ENCODE results near the gene GOPC.
A peak's percentile ranks its signal among the peaks of the same experiment; 100 is the strongest.
"Not testable (repeated sequence)": the region's sequence is repeated elsewhere in the genome, so short reads cannot be mapped to it uniquely, and the experiment has no call there.

The GOPC gene

GRCh38 chr6:117602151-117602898 is at the start of gene GOPC:
Gene GOPC, minus strand, starts transcription at chr6:117602511. Its CDS starts 223 bp downstream, at chr6:117602288.
- peak; percentile 94 for DNase-seq

DNA sequence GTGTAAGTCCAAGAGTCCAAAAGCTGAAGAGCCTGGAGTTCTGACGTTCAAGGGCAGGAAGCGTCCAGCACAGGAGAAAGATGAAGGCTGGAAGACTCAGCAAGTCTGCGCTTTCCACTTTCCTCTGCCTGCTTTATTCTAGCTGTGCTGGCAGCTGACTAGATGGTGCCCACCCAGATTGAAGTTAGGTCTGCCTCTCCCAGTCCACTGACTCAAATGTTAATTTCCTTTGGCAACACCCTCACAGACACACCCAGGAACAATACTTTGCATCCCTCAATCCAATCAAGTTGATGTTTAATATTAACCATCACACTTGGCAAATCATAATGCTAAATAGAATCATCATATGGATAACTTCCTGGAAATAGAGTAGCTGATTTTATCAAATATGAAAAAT is 49.7 kb upstream of the GOPC start:
- not testable (repeated sequence) for DNase-seq

DNA sequence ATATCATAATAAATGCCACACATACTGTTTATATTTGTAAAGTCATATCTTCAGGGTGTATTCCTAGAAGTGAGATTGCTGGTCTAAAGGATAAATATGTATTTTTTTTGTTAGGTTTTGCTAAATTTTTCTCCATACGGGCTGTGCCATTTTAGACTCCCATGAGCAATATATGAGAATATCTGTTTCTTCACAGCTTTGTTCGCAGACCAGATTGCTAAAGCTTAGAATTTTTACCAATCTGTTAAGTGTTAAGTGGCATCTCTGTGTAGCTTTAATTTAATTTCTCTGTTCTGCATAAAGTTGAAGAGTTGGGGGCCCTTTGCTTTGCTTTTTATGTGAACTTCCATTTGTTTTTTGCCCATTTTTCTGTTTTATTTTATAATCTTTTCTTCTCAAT is 40.7 kb upstream of the GOPC start:
- DNase-seq, result no peak

DNA sequence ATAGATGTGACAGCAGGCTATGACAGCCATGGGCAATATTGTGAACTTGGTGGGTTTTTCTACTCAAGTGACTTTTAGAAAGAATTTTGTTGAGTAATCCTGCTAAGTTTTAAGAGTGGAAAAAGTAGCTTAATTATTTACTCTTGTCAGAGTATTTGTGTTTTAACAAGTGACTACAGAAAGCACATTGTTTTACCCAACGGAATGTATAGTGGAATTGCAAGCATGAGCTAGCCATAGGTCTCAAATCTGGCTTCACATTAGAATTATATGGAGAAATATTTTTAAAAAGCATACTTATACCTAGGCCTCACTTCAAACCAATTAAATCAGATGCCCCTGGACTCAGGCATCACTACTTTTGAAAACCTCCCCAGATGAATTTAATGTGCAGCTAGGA is 35.5 kb upstream of the GOPC start:
- DNase-seq, result no peak

DNA sequence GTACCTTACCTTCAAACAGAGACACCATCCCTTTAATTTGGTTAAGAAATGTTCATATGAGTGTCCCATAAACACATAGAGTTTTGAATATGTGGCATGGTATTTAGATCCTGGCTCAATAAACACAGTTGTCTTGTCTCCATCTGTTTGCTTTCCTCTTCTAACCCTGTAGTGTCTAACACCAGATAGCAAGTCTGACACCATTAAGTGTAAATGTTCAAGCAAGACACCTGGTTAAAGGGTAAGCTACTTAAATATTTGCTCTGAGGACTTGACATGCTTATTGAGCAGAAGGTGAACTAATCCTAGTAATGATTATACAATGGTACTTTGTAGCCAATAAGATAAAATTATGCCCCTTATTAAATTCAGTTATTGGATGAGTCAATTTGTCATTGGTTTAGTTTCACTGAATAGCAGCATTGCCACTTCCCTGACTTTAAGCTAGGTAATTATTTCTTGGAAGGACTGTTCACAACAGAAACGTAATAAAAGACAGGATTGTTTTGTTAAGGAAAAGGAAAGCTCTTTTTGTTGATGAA is 26.9 kb upstream of the GOPC start:
- no peak for DNase-seq

DNA sequence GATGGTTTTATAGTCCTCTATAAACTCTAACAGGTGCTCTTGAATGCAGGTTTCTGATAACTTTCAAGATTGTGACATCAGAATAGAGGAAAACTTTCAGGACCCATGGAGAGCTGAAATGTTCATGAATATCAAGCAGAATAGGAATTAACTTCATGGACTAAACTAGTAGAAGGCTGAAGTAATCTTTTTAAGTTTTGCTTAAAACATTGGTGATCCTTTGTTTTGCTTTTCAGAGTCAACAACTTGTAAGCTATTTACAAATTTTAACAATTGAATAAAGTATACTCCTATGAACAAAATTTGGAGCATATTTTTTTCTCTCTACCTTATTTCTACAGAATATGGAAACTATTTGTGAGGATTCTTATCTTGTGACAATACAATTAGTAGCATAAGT is 25.2 kb upstream of the GOPC start:
- no peak for DNase-seq

DNA sequence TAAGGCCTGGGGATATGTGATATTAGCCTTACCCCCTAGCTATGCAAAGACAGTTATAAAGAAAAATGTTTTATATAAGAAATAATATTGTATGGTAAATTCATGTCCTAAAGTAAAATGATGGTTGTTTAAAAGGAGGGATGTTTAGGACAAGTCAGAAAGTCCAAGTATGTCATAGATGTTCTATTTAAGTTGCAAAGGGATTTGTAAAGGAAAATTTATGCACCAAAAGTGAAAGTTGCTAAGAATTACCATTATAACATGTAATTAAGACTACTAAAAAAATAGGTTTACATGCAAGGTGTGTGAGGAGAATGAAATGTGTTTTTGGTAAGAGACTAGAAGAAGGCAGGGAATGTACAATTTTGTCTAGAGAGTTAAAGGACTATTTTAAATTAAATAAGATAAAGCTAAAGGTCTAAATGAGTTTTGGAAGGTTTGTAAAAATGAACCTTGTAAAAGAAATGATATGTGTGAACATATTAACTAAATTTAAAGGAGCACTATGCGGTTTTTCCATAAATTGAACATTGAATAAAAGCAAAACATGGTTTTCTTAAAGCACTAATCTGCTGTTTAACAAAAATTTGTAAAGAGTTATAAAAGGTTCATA is 22.7 kb upstream of the GOPC start:
- DNase-seq, result no peak

DNA sequence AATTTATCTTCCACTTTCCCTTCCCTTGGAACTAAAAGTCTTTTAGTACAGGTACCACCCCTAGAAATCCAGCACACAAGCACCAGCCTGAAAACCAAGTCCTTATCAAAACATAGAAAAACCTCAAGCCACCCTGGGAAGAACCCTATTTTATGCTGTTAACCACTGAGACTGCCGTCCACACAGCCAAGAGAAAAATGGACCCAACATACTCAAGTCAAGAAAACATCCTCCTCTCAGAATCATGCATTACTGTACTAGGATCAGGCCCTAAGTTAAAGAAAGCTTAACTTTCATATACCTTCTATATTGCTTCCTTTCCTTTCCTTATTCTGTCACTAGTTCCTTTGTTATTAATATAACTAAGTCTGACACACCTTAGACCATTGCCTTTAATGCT is 16.9 kb upstream of the GOPC start:
- no peak for DNase-seq

DNA sequence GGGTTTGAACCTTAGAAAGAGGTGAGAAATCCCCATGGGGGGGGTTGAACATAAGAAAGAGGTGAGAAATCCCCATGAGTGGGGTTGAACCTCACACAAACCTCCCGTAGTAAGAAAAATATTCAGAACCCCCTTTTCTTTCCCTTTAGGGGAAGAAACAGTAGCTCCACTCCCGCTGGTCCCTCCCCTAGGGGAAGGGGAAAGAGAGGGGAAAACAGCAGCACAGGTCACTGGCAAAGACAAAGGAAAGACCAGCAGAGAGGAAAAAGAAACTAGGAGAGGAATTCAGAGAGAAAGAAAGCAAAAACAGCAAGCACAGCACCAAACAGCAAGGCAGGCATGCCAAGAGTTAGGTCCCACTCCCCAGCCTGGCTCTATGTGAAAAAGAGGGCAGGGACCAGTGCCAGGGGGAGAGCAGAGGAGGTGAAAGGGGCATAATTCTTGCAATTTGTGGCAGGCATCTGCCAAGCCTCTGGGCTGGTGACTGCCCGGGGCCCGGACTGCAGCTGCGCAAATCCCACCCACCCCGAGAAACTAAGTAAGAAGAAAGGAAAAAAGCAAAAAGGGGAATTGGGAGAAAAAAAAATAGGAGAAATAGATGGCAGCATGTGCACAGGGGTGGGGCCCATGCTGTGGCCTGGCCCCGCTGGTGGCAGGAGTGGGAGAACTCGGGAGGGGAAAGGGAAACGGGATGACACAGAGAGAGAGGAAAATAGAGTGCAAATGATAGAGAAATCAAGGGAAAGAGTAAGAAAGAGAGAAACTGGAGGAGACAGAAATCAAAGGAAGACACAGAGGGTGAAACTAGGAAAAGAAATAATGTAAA is 15.1 kb upstream of the GOPC start:
- DNase-seq, result no peak

- peak; percentile 27 for DNase-seq
Observed at GRCh38 chr6:117616391-117617209, 14.3 kb upstream of the GOPC start.

DNA sequence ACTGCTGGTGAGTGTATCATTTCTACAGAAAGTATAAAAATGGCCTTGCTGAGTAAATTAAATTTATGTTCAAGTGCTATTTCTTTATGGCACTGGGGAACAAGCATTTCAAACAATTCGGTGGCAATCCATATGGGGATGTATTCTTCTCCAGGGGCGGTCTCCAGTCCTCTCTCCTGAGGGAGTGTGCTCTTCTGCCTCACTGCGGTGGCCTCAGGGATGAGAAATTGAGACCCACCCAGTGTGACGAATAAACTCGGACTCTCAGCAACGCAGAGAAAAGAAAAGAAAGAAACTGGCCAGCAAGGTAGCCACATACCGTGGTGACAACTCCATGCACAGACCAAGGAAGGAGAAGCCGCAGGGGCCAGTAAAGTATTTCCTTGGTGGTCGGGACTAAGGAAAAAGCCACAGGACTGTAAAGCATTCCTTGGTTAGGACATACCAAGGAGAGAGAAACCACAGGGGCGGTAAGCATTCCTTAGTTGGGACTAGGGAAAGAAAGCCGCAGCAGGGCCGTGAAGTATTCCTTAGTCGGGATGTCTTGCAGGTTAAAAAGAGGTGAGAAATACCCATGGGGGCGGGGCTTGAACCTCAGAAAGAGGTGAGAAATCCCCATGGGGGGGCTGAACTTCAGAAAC is 13.6 kb upstream of the GOPC start:
- no peak for DNase-seq

- DNase-seq, result no peak
Observed at GRCh38 chr6:117613920-117614560, 11.7 kb upstream of the GOPC start.

- no peak for DNase-seq
Observed at GRCh38 chr6:117607511-117607910, 5.2 kb upstream of the GOPC start.

DNA sequence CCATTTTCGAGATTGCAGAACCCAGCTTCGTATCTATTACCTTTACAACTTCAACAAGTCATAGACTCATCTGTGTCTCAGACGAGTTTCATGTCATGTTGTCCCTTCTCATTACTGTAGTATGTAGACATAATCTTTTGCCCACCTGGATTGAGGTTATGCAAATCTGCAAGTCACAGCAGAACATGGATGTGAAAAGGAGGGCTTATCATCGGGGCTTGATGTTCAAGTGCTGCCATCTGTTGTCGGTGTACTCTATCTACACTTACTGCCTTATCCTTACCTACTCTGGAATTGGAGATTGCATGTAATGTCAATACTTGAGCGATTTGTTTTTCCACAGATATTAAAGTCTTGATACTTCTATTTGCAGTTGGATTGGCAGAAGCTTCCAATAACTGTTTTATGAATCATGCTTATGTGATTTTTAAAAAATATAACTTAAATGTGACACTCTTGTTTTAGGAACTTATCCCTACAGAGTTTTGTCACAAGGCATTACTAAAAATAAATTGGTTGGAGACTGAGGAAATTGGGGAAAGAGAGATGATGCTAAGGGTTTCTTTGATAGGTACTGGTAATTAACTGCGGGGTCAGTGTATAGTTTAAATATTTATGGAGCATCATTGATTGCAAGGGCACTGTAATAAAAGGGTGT is 3.0 kb upstream of the GOPC start:
- DNase-seq, result peak; percentile 48

- no peak for DNase-seq
Observed at GRCh38 chr6:117603821-117604220, 1.5 kb upstream of the GOPC start.

DNA sequence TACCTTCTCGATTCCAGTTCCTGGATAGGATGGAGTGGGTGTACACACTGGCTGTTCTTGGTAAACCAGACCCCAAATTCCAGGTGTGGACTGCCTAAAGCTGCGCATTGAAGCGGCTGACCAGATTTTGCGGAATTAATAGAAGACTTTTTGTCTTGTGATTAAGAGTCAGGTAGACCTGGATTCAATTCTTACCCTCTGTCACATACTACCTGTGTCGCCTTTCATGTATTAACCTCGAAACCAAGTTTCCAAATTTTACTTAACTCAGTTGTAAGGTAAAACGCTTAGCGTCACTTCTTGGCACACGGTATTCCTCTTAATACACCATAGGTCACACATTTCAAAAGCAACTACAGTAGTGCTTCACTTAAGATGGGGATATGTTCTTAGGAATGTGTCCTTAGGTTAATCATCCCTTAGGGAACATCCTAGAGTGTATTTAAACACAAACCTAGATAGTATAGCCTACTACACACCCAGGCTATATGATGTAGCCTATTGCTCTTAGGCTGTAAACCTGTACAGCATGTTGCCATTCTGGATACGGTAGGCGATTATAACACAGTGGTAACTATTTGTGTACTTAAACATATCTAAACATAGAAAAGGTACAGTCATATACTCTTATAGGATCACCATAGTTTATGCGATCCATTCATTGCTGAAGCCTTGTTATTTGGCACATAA is 733 bp upstream of the GOPC start:
- DNase-seq, result no peak

- no peak for DNase-seq
Observed at GRCh38 chr6:117601811-117602150, 530 bp downstream of the GOPC start.

GRCh38 chr6:117600008-117600743 is 2.1 kb downstream of the GOPC start:
- DNase-seq, result peak; percentile 8

DNA sequence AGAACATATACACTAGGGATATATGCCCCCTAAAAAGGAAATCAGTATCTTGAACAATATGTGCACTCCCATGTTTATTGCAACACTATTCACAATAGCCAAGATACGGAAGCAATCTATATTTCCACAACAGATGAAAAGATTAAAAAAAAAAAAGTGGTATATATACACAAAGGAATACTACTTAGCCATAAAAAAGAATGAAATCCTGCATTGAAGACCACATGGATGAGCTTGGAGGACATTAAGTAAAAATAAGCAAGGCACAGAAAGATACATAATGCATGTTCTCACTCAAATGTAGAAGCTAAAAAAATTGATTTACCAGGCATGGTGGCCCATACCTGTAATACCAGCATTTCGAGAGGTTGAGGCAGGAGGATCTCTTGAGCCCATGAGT is 4.6 kb downstream of the GOPC start:
- no peak for DNase-seq

All from stimulated activated CD4-positive, alpha-beta T cell treated with anti-CD3 and anti-CD28 coated beads, Interleukin-15, amount 100 ng/mL, for 24 hours (primary cell).